GM12878 (cell line): ENCODE results near the gene TMPRSS12. TPM values are rescaled to one million over a fixed set of nuclear protein-coding genes. Genes with fewer than 3 reads are reported as not detected.

Experiments used
- ATAC-seq: fragments of 200-7000 bp; cut with Tn5 transposase; 3 replicates; pipeline ENCODE4 v1.9.1; 2020; ENCODE audit warnings: mild to moderate bottlenecking, moderate library complexity
- BruUV-seq: library from RNA; stranded (reverse); fragments of 400-500 nt; replicated peaks from 2 replicates; lab custom pipeline; 2021; lab: Mats Ljungman, UMichigan
- CTCF ChIA-PET: fragments of 300-600 bp; sonication (Branson Sonifier 250); formaldehyde crosslinking; extraction: SDS; loops from one replicate; lab custom pipeline; 2021; ENCODE audit warnings: inconsistent platforms; lab: Yijun Ruan, JAX
- POLR2A ChIA-PET: fragments of 350-600 bp; formaldehyde crosslinking; extraction: SDS; loops from one replicate; lab custom pipeline; 2021; ENCODE audit warnings: inconsistent platforms; lab: Charles Lee
- RAD21 ChIA-PET: fragments of 300-600 bp; sonication (Branson Sonifier 250); formaldehyde crosslinking; loops from one replicate; lab custom pipeline; 2023; ENCODE audit warnings: antibody characterized with exemption; ENCODE audit not compliant: unreplicated experiment; lab: Charles Lee
- SMC1A ChIA-PET: fragments of 300-600 bp; sonication (Branson Sonifier 250); formaldehyde crosslinking; loops from one replicate; lab custom pipeline; 2023; ENCODE audit not compliant: unreplicated experiment, uncharacterized antibody; lab: Charles Lee
- DNase-seq: peaks from one replicate; pipeline ENCODE4 v3.0.0-alpha.2; 2011; ENCODE audit warnings: low read depth, low spot score
- FAIRE-seq: peaks from 3 replicates; lab custom pipeline; 2011; peaks lifted over from hg19 to GRCh38; lab: Jason Lieb, UNC
- H2AFZ ChIP-seq: 2 replicates; pipeline ENCODE4 v1.6.0; 2011; ENCODE audit warnings: low read depth, low read length, control low read depth; ENCODE audit not compliant: control insufficient read depth
- H3K27ac ChIP-seq: 2 replicates; pipeline ENCODE4 v1.5.1; 2011; ENCODE audit warnings: control low read depth; ENCODE audit not compliant: control insufficient read depth, insufficient read depth
- H3K27me3 ChIP-seq, 2 experiments: replicated peaks in 1 of 2; 2 replicates each; pipeline versions ENCODE4 v1.6.0 to v1.6.1; 2011; ENCODE audit warnings: low read length in 1 of 2; ENCODE audit not compliant: control insufficient read depth in 2 of 2, insufficient read depth in 2 of 2
- H3K36me3 ChIP-seq, 2 experiments: 2 replicates each; pipeline ENCODE4 v1.5.1; 2011; ENCODE audit warnings: low read length in 1 of 2; ENCODE audit not compliant: control insufficient read depth in 2 of 2, insufficient read depth in 2 of 2
- H3K4me1 ChIP-seq: 2 replicates; pipeline ENCODE4 v1.6.1; 2011; ENCODE audit warnings: mild to moderate bottlenecking, low read length, moderate library complexity, mixed read lengths; ENCODE audit not compliant: control insufficient read depth, insufficient read depth
- H3K4me2 ChIP-seq: 2 replicates; pipeline ENCODE4 v1.6.0; 2011; ENCODE audit warnings: control low read depth; ENCODE audit not compliant: control insufficient read depth, insufficient read depth
- H3K4me3 ChIP-seq: fragments of 200-600 bp; sonication (generic); 2 replicates; pipeline ENCODE4 v1.5.1; 2016
- H3K79me2 ChIP-seq: 2 replicates; pipeline ENCODE4 v1.6.0; 2011; ENCODE audit warnings: low read length; ENCODE audit not compliant: control insufficient read depth, insufficient read depth
- H3K9ac ChIP-seq: 2 replicates; pipeline ENCODE4 v1.8.0; 2011; ENCODE audit warnings: low read length, control low read depth, mixed read lengths; ENCODE audit not compliant: control insufficient read depth, insufficient read depth
- H3K9me3 ChIP-seq: replicated peaks from 3 replicates; pipeline ENCODE4 v1.5.1; 2011; ENCODE audit warnings: mild to moderate bottlenecking, low read length; ENCODE audit not compliant: control insufficient read depth, insufficient read depth
- H4K20me1 ChIP-seq: 2 replicates; pipeline ENCODE4 v1.6.0; 2011; ENCODE audit not compliant: control insufficient read depth, insufficient read depth
- BCL3 ChIP-seq: IDR thresholded peaks from 2 replicates; pipeline ENCODE4 v1.6.1; 2011; ENCODE audit warnings: borderline replicate concordance, low read depth, mild to moderate bottlenecking, moderate library complexity, low read length; ENCODE audit not compliant: insufficient read depth, poor library complexity, severe bottlenecking
- CBX5 ChIP-seq: sonication (generic); IDR thresholded peaks from 2 replicates; pipeline ENCODE4 v1.6.1; 2016; ENCODE audit warnings: low read depth, moderate library complexity, mild to moderate bottlenecking, inconsistent platforms
- CREM ChIP-seq: IDR thresholded peaks from 2 replicates; pipeline ENCODE4 v1.6.1; 2014; ENCODE audit warnings: antibody characterized with exemption, low read depth
- EGR1 ChIP-seq, 2 experiments: IDR thresholded peaks; 1 replicate in 1 of 2; 2 replicates in 1 of 2; pipeline ENCODE4 v1.6.1; 2011 to 2012; ENCODE audit warnings: low read depth in 2 of 2, low read length in 2 of 2, borderline replicate concordance in 1 of 2, mild to moderate bottlenecking in 1 of 2, moderate library complexity in 1 of 2
- EP300 ChIP-seq, 2 experiments: fragments of 150-350 bp in 1 of 2; IDR thresholded peaks; 2 replicates each; pipeline ENCODE4 v1.6.1; 2011 to 2012; ENCODE audit warnings: low read depth in 2 of 2, low read length in 2 of 2, borderline replicate concordance in 1 of 2, improper control_type of control experiment in 1 of 2, inconsistent platforms in 1 of 2; ENCODE audit not compliant: control insufficient read depth in 1 of 2
- ESRRA ChIP-seq: IDR thresholded peaks from 2 replicates; pipeline ENCODE4 v1.6.1; 2012; ENCODE audit warnings: mild to moderate bottlenecking, low read length, improper control_type of control experiment
- ETV6 ChIP-seq, 2 experiments: fragments of 450-650 bp in 1 of 2; IDR thresholded peaks in 1 of 2; conservative IDR thresholded peaks in 1 of 2; 2 replicates each; pipeline ENCODE4 v1.6.1; 2014; ENCODE audit warnings: antibody characterized with exemption in 1 of 2, borderline replicate concordance in 1 of 2, low read depth in 1 of 2, mild to moderate bottlenecking in 1 of 2, moderate library complexity in 1 of 2
- IRF3 ChIP-seq: fragments of 450-650 bp; IDR thresholded peaks from 2 replicates; pipeline ENCODE4 v1.6.1; 2014; ENCODE audit warnings: mild to moderate bottlenecking
- MTA3 ChIP-seq: IDR thresholded peaks from 2 replicates; pipeline ENCODE4 v1.6.1; 2012; ENCODE audit warnings: low read length, inconsistent platforms, borderline replicate concordance
- SMARCA5 ChIP-seq: fragments of 450-650 bp; IDR thresholded peaks from 2 replicates; pipeline ENCODE4 v1.6.1; 2017; ENCODE audit warnings: mild to moderate bottlenecking
- SPI1 ChIP-seq: IDR thresholded peaks from 2 replicates; pipeline ENCODE4 v1.6.1; 2011; ENCODE audit warnings: low read depth, mild to moderate bottlenecking, low read length, moderate library complexity, borderline replicate concordance; ENCODE audit not compliant: insufficient read depth
- SREBF2 ChIP-seq: IDR thresholded peaks from 2 replicates; pipeline ENCODE4 v1.6.1; 2012; ENCODE audit warnings: mild to moderate bottlenecking, low read length
- YY1 ChIP-seq: IDR thresholded peaks from 2 replicates; pipeline ENCODE4 v1.6.1; 2011; ENCODE audit warnings: low read depth, mild to moderate bottlenecking, low read length
- WGBS: methylation state at CpG from one replicate; pipeline ENCODE4 v1.1.6; 2016; ENCODE audit warnings: low lambda C conversion rate; ENCODE audit not compliant: insufficient replicate concordance, insufficient coverage; ENCODE audit errors: missing lambda C conversion rate; 5-methylcytosine and 5-hydroxymethylcytosine counted together
- in situ Hi-C: fragments of 300-500 bp; cut with MboI; formaldehyde crosslinking; loops from 9 replicates; pipeline ENCODE4 v1.14.3; 2018; ENCODE audit warnings: mixed read lengths
- intact Hi-C: fragments of 100-400 bp; cut with micrococcal nuclease; formaldehyde crosslinking; loops from one replicate; pipeline ENCODE4 v1.14.2; 2022; ENCODE audit not compliant: unreplicated experiment
- polyA plus RNA-seq, 11 experiments: library from polyadenylated mRNA; depleted of rRNA in 4 of 11; unstranded in 6 of 11; stranded (reverse) in 5 of 11; fragments of >200 nt; fragmentation: Nextera tagmentation in 4 of 11; fragmentation: Illumina TruSeq in 1 of 11; extraction: Ambion mirVana in 4 of 11; extraction: Trizol in 1 of 11; gene quantifications; 1 replicate in 1 of 11; 2 replicates in 10 of 11; pipeline versions ENCODE4 v1.2.1 to v1.2.3, GENCODE V29; 2011 to 2016; ENCODE audit warnings: inconsistent platforms in 2 of 11, missing spikeins in 2 of 11, low read depth in 1 of 11
- total RNA-seq, 4 experiments: library from RNA; depleted of rRNA in 3 of 4; stranded (reverse); fragments of >200 nt in 3 of 4; fragmentation: Illumina TruSeq in 1 of 4; extraction: Trizol in 1 of 4; gene quantifications; 2 replicates each; pipeline versions ENCODE4 v1.2.1 to v1.2.3, GENCODE V29; 2013 to 2021

Gene TMPRSS12
- total and polyA plus RNA-seq, 10 of the 15 experiments (the other 5 are each of a cell fraction or from before 2014, with no cell fraction given): not detected

GRCh38 chr12:50842637-50843493 is at the start of gene TMPRSS12 (continued):
- TF ChIP-seq EGR1 (IDR thresholded peaks at IDR 0.05; ENCODE audit: borderline replicate concordance in 1 of 2, low read depth in 2 of 2, low read length in 2 of 2) (no peak), MTA3 (no peak), ETV6 (conservative IDR thresholded peaks at IDR 0.05 in 1 of 2, IDR thresholded peaks at IDR 0.05 in 1 of 2; ENCODE audit: borderline replicate concordance in 1 of 2, low read depth in 1 of 2) (no peak), ESRRA (no peak), SPI1 (no peak), IRF3 (no peak), BCL3 (no peak)
- TF ChIP-seq, all 136 proteins: peak for 0

- Histone ChIP-seq H3K9ac (no peak overlapping the region), H3K27me3 (no peaks in the 10 kb centered on the region), H3K4me3 (no peak overlapping the region), H3K36me3 (peaks cover 2 to 21% of the 10 kb centered on the region in 2 experiments), H2AFZ (no peak overlapping the region), H4K20me1 (no peaks in the 10 kb centered on the region), H3K27ac (no peak overlapping the region), H3K4me2 (no peak overlapping the region), H3K4me1 (no peaks in the 10 kb centered on the region), H3K79me2 (no peaks in the 10 kb centered on the region), H3K9me3 (peaks cover 21% of the 10 kb centered on the region)
- intact Hi-C loops: no loop called here
- in situ Hi-C loops: no loop called here
- no TSS peak for BruUV-seq
- TF ChIP-seq EP300 (IDR thresholded peaks at IDR 0.05; ENCODE audit: borderline replicate concordance in 1 of 2, control insufficient read depth in 1 of 2, low read depth in 2 of 2, low read length in 2 of 2) (no peak), YY1 (peak; percentile 22; the same call in 1 of the 2 replicates), SREBF2 (no peak), SMARCA5 (0 out of 2 replicates have a peak, but pooled peaks have one; percentile 34), CBX5 (peak; percentile 98; the same call in 1 of the 2 replicates), CREM (no peak)
- CTCF ChIA-PET: interaction anchor here (0.9 kb wide), 1 partner anchor 25 kb away, joined by 3 read pairs; no protein-coding TSS in a partner anchor
- POLR2A ChIA-PET: no interaction called here
- WGBS: 100% methylated on average over 2 of the region's 2 CpGs
- SMC1A ChIA-PET: interaction anchor here (0.5 to 0.9 kb wide), 3 partner anchors 10 to 295 kb away, joined by 3 to 4 read pairs (median 3); partner anchors contain the start of gene DIP2B
- DNase-seq (no peak), FAIRE-seq (no peak), ATAC-seq (no peak)
- RAD21 ChIA-PET: no interaction called here
Measured at GRCh38 chr12:50799908-50800307, 42.8 kb upstream of the TMPRSS12 start.
